Fibroblast of pulmonary artery (primary cell): ENCODE results near the gene USP30.
"Not testable (repeated sequence)": the region's sequence is repeated elsewhere in the genome, so short reads cannot be mapped to it uniquely, and the experiment has no call there.

Source experiments
- DNase-seq: peaks from one replicate; pipeline ENCODE4 v3.0.0-alpha.2; 2010; ENCODE audit warnings: low read depth
- H3K4me3 ChIP-seq: replicated peaks from 2 replicates; pipeline ENCODE4 v1.5.1; 2011; ENCODE audit warnings: low read depth, mild to moderate bottlenecking, control low read depth, low read length, moderate library complexity
- CTCF ChIP-seq: IDR thresholded peaks from 2 replicates; pipeline ENCODE4 v1.5.1; 2011; ENCODE audit warnings: mild to moderate bottlenecking, control low read depth, low read length, inconsistent platforms; ENCODE audit errors: missing control alignments

The USP30 gene

GRCh38 chr12:109053382-109054123 lies 1.2 kb downstream of the USP30 start:
- no peak for TF ChIP-seq CTCF
- no peak for DNase-seq
- peak overlapping the region; percentile 95 for H3K4me3 ChIP-seq

- DNase-seq = not testable (repeated sequence)
- peak overlapping the region; percentile 95 for H3K4me3 ChIP-seq
Observed at GRCh38 chr12:109054124-109054513, 1.7 kb downstream of the USP30 start.

- no peak for DNase-seq
- TF ChIP-seq CTCF = no peak
- H3K4me3 ChIP-seq = no peak overlapping the region
Observed at GRCh38 chr12:109054520-109054919, 2.1 kb downstream of the USP30 start.

- TF ChIP-seq CTCF = no peak
- no peak for DNase-seq
- H3K4me3 ChIP-seq = no peak overlapping the region
Observed at GRCh38 chr12:109056891-109057290, 4.5 kb downstream of the USP30 start.

GRCh38 chr12:109057376-109057775 lies 5.0 kb downstream of the USP30 start:
- no peak for DNase-seq
- H3K4me3 ChIP-seq = no peak overlapping the region
- no peak for TF ChIP-seq CTCF

GRCh38 chr12:109058773-109059172 lies 6.4 kb downstream of the USP30 start:
- no peak for TF ChIP-seq CTCF
- H3K4me3 ChIP-seq = no peak overlapping the region
- DNase-seq = no peak

GRCh38 chr12:109064143-109064542 lies 11.8 kb downstream of the USP30 start:
- no peak overlapping the region for H3K4me3 ChIP-seq
- no peak for DNase-seq
- TF ChIP-seq CTCF = no peak
